Measurements from ENCODE around the gene CDX1. TPM values are rescaled to one million over a fixed set of nuclear protein-coding genes. Genes with fewer than 3 reads are reported as not detected.

Gene CDX1
- total RNA-seq, 1 donor from 2014 or later = not detected

GRCh38 chr5:150137997-150138396 is 28.6 kb upstream of the CDX1 start:
- no peak overlapping the region for H3K4me3 ChIP-seq (ENCODE audit: low read depth, low read length)
- no peaks in the 10 kb centered on the region for H3K36me3 ChIP-seq (ENCODE audit: control insufficient read depth, insufficient read depth, low read length)
- FAIRE-seq (no peak), DNase-seq (ENCODE audit: low read depth) (no peak)
- no peak for TF ChIP-seq CTCF (IDR thresholded peaks at IDR 0.05; ENCODE audit: insufficient read depth, low read length, severe bottlenecking)
- H3K27me3 ChIP-seq (ENCODE audit: control insufficient read depth, insufficient read depth, low read length) = peaks cover 2% of the 10 kb centered on the region

GRCh38 chr5:150138551-150139265 is 27.9 kb upstream of the CDX1 start:
- no peak overlapping the region for H3K4me3 ChIP-seq (ENCODE audit: low read depth, low read length)
- DNase-seq (ENCODE audit: low read depth) (no peak), FAIRE-seq (no peak)
- H3K27me3 ChIP-seq (ENCODE audit: control insufficient read depth, insufficient read depth, low read length) = peaks cover 2% of the 10 kb centered on the region
- H3K36me3 ChIP-seq (ENCODE audit: control insufficient read depth, insufficient read depth, low read length) = no peaks in the 10 kb centered on the region
- TF ChIP-seq CTCF (IDR thresholded peaks at IDR 0.05; ENCODE audit: insufficient read depth, low read length, severe bottlenecking) = no peak

- Histone ChIP-seq H3K27me3 (ENCODE audit: control insufficient read depth, insufficient read depth, low read length) (peaks cover 2% of the 10 kb centered on the region), H3K4me3 (ENCODE audit: low read depth, low read length) (no peak overlapping the region), H3K36me3 (ENCODE audit: control insufficient read depth, insufficient read depth, low read length) (no peaks in the 10 kb centered on the region)
- TF ChIP-seq CTCF (IDR thresholded peaks at IDR 0.05; ENCODE audit: insufficient read depth, low read length, severe bottlenecking) = no peak
- no peak for DNase-seq (ENCODE audit: low read depth)
- FAIRE-seq = no peak
Observed at GRCh38 chr5:150139334-150139733, 27.2 kb upstream of the CDX1 start.

- TF ChIP-seq CTCF (IDR thresholded peaks at IDR 0.05; ENCODE audit: insufficient read depth, low read length, severe bottlenecking) = no peak
- no peak for DNase-seq (ENCODE audit: low read depth)
- no peak for FAIRE-seq
- H3K4me3 ChIP-seq (ENCODE audit: low read depth, low read length) = no peak overlapping the region
- H3K36me3 ChIP-seq (ENCODE audit: control insufficient read depth, insufficient read depth, low read length) = no peaks in the 10 kb centered on the region
- no peaks in the 10 kb centered on the region for H3K27me3 ChIP-seq (ENCODE audit: control insufficient read depth, insufficient read depth, low read length)
Observed at GRCh38 chr5:150140830-150141229, 25.7 kb upstream of the CDX1 start.

- no peak for FAIRE-seq
Observed at GRCh38 chr5:150141544-150142184, 24.9 kb upstream of the CDX1 start.

More at GRCh38 chr5:150141544-150142184, 24.9 kb upstream of the CDX1 start:
- no peaks in the 10 kb centered on the region for H3K27me3 ChIP-seq (ENCODE audit: control insufficient read depth, insufficient read depth, low read length)
- H3K4me3 ChIP-seq (ENCODE audit: low read depth, low read length) = no peak overlapping the region
- DNase-seq (ENCODE audit: low read depth) = no peak
- no peak for TF ChIP-seq CTCF (IDR thresholded peaks at IDR 0.05; ENCODE audit: insufficient read depth, low read length, severe bottlenecking)
- H3K36me3 ChIP-seq (ENCODE audit: control insufficient read depth, insufficient read depth, low read length) = no peaks in the 10 kb centered on the region

All from bronchial epithelial cell (primary cell).